ENCODE data around the gene ST3GAL5.

DNA sequence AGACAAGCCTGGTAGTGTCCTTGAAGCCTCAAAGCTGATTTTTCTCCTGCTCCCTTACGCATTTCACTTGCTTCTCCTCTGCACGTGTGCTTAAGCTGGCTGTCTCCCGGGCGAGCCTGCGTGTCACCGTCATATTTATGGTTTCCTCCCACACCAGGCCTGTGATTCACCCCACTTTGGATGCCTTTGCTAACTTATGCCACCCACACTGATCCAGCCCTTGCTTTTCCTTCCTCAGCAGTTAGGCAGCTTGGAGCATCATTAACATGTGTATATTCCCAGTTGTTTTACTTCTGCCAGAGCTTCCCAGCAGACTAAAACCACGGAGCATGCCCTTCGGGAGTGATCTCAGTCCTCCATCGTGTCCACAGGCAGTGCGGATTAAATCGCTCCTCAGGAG is 2.2 kb downstream of the ST3GAL5 start:
- TF ChIP-seq, protein P1, sequence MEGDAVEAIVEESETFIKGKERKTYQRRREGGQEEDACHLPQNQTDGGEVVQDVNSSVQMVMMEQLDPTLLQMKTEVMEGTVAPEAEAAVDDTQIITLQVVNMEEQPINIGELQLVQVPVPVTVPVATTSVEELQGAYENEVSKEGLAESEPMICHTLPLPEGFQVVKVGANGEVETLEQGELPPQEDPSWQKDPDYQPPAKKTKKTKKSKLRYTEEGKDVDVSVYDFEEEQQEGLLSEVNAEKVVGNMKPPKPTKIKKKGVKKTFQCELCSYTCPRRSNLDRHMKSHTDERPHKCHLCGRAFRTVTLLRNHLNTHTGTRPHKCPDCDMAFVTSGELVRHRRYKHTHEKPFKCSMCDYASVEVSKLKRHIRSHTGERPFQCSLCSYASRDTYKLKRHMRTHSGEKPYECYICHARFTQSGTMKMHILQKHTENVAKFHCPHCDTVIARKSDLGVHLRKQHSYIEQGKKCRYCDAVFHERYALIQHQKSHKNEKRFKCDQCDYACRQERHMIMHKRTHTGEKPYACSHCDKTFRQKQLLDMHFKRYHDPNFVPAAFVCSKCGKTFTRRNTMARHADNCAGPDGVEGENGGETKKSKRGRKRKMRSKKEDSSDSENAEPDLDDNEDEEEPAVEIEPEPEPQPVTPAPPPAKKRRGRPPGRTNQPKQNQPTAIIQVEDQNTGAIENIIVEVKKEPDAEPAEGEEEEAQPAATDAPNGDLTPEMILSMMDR (IDR thresholded peaks at IDR 0.05) = no peak
- no peak for TF ChIP-seq POLR2A (IDR thresholded peaks at IDR 0.05)
